GM12865 (cell line): Measurements from ENCODE around the gene ACSL3.

ENCODE experiments used
- DNase-seq: peaks from one replicate; pipeline ENCODE4 v3.0.0; 2010; ENCODE audit warnings: low read depth
- H3K4me3 ChIP-seq: 2 replicates; pipeline ENCODE4 v1.5.1; 2011; ENCODE audit warnings: mild to moderate bottlenecking, low read depth, low read length, control low read depth
- TF ChIP-seq, protein P1 (sequence below): IDR thresholded peaks from 2 replicates; pipeline ENCODE4 v1.5.1; 2011; ENCODE audit warnings: low read length, control low read depth, low read depth, inconsistent platforms; ENCODE audit not compliant: insufficient read depth; ENCODE audit errors: missing control alignments

Gene ACSL3

DNA sequence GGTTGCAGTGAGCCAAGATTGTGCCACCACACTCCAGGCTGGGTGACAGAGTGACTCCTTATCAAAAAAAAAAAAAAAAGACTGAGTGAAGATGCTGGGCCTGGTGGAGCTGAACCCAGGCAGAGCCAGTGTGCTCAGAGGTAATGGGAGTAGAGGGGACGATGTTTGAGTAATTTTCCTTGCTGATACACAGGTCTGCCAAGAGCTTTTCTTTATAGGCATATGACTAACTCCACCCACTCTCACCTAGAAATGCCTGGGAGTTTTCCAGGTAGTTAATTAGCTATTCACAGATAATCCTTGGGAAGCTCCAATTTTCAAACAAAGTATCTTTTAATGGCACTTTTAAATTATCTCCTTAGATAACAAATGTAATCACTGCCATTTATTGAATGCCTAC lies 33.4 kb upstream of the ACSL3 start:
- TF ChIP-seq, protein P1, sequence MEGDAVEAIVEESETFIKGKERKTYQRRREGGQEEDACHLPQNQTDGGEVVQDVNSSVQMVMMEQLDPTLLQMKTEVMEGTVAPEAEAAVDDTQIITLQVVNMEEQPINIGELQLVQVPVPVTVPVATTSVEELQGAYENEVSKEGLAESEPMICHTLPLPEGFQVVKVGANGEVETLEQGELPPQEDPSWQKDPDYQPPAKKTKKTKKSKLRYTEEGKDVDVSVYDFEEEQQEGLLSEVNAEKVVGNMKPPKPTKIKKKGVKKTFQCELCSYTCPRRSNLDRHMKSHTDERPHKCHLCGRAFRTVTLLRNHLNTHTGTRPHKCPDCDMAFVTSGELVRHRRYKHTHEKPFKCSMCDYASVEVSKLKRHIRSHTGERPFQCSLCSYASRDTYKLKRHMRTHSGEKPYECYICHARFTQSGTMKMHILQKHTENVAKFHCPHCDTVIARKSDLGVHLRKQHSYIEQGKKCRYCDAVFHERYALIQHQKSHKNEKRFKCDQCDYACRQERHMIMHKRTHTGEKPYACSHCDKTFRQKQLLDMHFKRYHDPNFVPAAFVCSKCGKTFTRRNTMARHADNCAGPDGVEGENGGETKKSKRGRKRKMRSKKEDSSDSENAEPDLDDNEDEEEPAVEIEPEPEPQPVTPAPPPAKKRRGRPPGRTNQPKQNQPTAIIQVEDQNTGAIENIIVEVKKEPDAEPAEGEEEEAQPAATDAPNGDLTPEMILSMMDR = no peak
- H3K4me3 ChIP-seq = no peak overlapping the region
- DNase-seq = no peak

DNA sequence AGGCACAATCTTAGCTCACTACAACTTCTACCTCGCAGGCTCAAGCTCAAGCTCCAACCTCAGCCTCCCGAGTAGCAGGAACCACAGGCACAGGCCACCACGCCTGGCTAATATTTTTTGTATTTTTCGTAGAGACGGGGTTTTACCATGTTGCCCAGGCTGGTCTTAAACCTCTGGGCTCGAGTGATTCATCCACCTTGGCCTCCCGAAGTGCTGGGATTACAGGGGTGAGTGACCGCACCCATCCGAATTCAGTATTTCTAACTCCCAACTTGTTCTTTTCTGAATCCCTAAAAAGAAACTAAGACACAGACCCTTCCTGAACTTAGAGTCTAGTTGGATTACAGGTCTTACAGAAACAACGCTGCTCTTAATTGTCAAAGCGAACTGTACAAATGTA lies 32.3 kb upstream of the ACSL3 start:
- DNase-seq = no peak
- H3K4me3 ChIP-seq = no peak overlapping the region
- TF ChIP-seq, protein P1 = no peak

- TF ChIP-seq, protein P1 = no peak
- no peak for DNase-seq
- H3K4me3 ChIP-seq = no peak overlapping the region
Observed at GRCh38 chr2:222830164-222830563, 30.7 kb upstream of the ACSL3 start.

GRCh38 chr2:222833410-222833809 lies 27.4 kb upstream of the ACSL3 start:
- DNase-seq = no peak
- TF ChIP-seq, protein P1 = no peak
- H3K4me3 ChIP-seq = no peak overlapping the region

DNA sequence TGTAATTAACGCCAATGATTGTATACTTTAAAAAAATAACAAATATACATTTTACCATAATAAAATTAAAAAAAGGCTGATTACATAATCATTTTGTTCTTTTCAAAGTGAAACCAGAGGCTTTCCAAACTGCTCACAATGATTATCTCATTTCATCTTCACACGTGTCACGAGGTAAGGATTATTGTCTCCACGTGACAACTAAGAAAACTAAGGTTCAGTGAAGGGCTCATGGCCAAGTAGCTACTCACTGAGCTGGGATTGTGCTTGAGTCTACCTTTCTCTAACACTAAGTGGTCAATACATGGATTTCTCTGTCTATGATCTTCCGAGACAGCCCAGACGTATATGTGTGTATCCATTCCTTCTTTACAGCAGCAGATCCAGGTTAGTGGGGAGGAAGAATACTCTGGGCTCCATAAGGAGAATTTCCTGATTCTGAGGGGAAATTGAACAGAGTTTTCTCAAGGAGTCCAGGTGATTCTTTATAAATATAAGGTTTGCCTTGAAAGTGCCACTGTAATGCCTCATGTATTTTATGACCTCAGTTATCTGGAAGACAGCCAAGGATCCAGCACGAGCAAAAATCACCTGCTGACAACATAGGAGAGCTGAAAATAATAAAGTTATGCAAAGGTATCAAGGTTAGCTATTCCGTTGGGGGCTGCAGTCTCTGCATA lies 25.6 kb upstream of the ACSL3 start:
- TF ChIP-seq, protein P1 = no peak
- no peak overlapping the region for H3K4me3 ChIP-seq
- no peak for DNase-seq

DNA sequence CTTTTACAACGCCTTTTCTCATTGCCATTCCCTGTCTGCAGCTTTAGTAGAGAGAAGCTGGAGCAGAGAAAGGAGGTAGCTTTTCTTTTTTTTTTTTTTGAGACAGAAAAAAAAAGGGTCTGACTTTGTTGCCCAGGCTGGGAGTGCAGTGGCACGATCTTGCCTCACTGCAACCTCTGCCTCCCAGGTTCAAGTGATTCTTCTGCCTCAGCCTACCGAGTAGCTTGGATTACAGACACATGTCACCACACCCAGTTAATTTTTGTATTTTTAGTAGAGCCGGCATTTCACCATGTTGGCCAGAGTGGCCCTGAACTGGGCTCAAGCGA lies 25.0 kb upstream of the ACSL3 start:
- TF ChIP-seq, protein P1 = no peak
- no peak overlapping the region for H3K4me3 ChIP-seq
- DNase-seq = no peak

GRCh38 chr2:222837643-222838056 lies 23.2 kb upstream of the ACSL3 start:
- no peak for DNase-seq

More at GRCh38 chr2:222837643-222838056, 23.2 kb upstream of the ACSL3 start:
- H3K4me3 ChIP-seq = no peak overlapping the region
- TF ChIP-seq, protein P1 = no peak
